HCT116 (cell line): Measurements from ENCODE around the gene EFL1. TPM values are rescaled to one million over a fixed set of nuclear protein-coding genes. Genes with fewer than 3 reads are reported as not detected.

Experiments
- ATAC-seq: fragments of 200-7000 bp; cut with Tn5 transposase; 2 replicates; pipeline ENCODE4 v1.9.1; 2020; ENCODE audit warnings: mild to moderate bottlenecking, moderate library complexity
- BruUV-seq: library from RNA; stranded (reverse); fragments of 400-500 nt; replicated peaks from 2 replicates; lab custom pipeline; 2021; lab: Mats Ljungman, UMichigan
- CTCF ChIA-PET: fragments of 300-600 bp; sonication (Branson Sonifier 250); formaldehyde crosslinking; loops from one replicate; lab custom pipeline; 2021; ENCODE audit warnings: antibody characterized with exemption; lab: Charles Lee
- POLR2A ChIA-PET: fragments of 300-600, 350-600 bp; sonication (Branson Sonifier 250); formaldehyde crosslinking; loops from one replicate; lab custom pipeline; 2021; ENCODE audit warnings: antibody characterized with exemption; lab: Charles Lee
- RAD21 ChIA-PET, 2 experiments: fragments of 300-600 bp; sonication (Branson Sonifier 250); formaldehyde crosslinking; loops; one replicate each; lab custom pipeline; 2023; ENCODE audit warnings: low total read pairs in 2 of 2; ENCODE audit not compliant: uncharacterized antibody in 2 of 2, unreplicated experiment in 2 of 2, low non-redundant PET in 1 of 2; lab: Charles Lee
- DNase-seq: peaks from one replicate; pipeline ENCODE4 v3.0.0-alpha.2; 2010; ENCODE audit warnings: low read depth, low spot score
- H2AFZ ChIP-seq: fragments of 200-600 bp; shearing (Covaris generic), sonication (generic); 2 replicates; pipeline ENCODE4 v1.6.1; 2017; ENCODE audit warnings: low read depth, mixed run types, mixed read lengths, antibody characterized with exemption, low read length; ENCODE audit not compliant: poor library complexity, severe bottlenecking
- H3K27ac ChIP-seq: 2 replicates; pipeline ENCODE4 v1.5.1; 2012; ENCODE audit warnings: low read depth, low read length
- H3K27me3 ChIP-seq: fragments of 200-600 bp; sonication (generic); 2 replicates; pipeline ENCODE4 v1.6.1; 2016; ENCODE audit warnings: mixed run types, low read length, mixed read lengths; ENCODE audit not compliant: insufficient read depth
- H3K36me3 ChIP-seq, 2 experiments: fragments of 200-500 bp in 1 of 2; fragments of 200-600 bp in 1 of 2; sonication (Bioruptor generic) in 1 of 2; sonication (generic) in 1 of 2; 2 replicates each; pipeline versions ENCODE4 v1.5.1 to v1.6.1; 2014 to 2016; ENCODE audit warnings: low read length in 2 of 2, inconsistent platforms in 1 of 2, mixed read lengths in 1 of 2, mixed run types in 1 of 2; ENCODE audit not compliant: insufficient read depth in 2 of 2, control insufficient read depth in 1 of 2
- H3K4me1 ChIP-seq, 2 experiments: fragments of 200-600 bp in 1 of 2; sonication (generic) in 1 of 2; 2 replicates each; pipeline versions ENCODE4 v1.5.1 to v1.6.1; 2012 to 2017; ENCODE audit warnings: low read length in 2 of 2, inconsistent platforms in 1 of 2, mild to moderate bottlenecking in 1 of 2, mixed read lengths in 1 of 2, mixed run types in 1 of 2, moderate library complexity in 1 of 2; ENCODE audit not compliant: insufficient read depth in 2 of 2, control insufficient read depth in 1 of 2
- H3K4me2 ChIP-seq: fragments of 200-600 bp; sonication (generic); 2 replicates; pipeline ENCODE4 v1.6.1; 2017; ENCODE audit warnings: mixed run types, low read length, mixed read lengths
- H3K4me3 ChIP-seq, 2 experiments: fragments of 200-600 bp in 1 of 2; sonication (generic) in 1 of 2; replicated peaks in 1 of 2; 2 replicates each; pipeline ENCODE4 v1.5.1; 2011 to 2016; ENCODE audit warnings: low read length in 2 of 2, control low read depth in 1 of 2, low read depth in 1 of 2, mild to moderate bottlenecking in 1 of 2, mixed read lengths in 1 of 2, mixed run types in 1 of 2
- H3K79me2 ChIP-seq: fragments of 200-600 bp; sonication (generic); 2 replicates; pipeline ENCODE4 v1.6.1; 2017; ENCODE audit warnings: mild to moderate bottlenecking, mixed run types, low read length, moderate library complexity, mixed read lengths; ENCODE audit not compliant: insufficient read depth
- H3K9ac ChIP-seq: fragments of 200-600 bp; sonication (generic); 2 replicates; pipeline ENCODE4 v1.6.1; 2016; ENCODE audit warnings: low read length, mixed read lengths
- H3K9me2 ChIP-seq: fragments of 200-600 bp; sonication (generic), shearing (Covaris generic); 2 replicates; pipeline ENCODE4 v1.6.1; 2017; ENCODE audit warnings: mixed run types, mild to moderate bottlenecking, moderate library complexity; ENCODE audit not compliant: insufficient read depth
- H3K9me3 ChIP-seq, 2 experiments: fragments of 200-500 bp in 1 of 2; fragments of 200-600 bp in 1 of 2; sonication (Bioruptor generic) in 1 of 2; sonication (generic) in 1 of 2; 2 replicates each; pipeline ENCODE4 v1.6.1; 2014 to 2017; ENCODE audit warnings: low read length in 2 of 2, mixed read lengths in 2 of 2, inconsistent platforms in 1 of 2, low read depth in 1 of 2, mild to moderate bottlenecking in 1 of 2, mixed run types in 1 of 2, moderate library complexity in 1 of 2; ENCODE audit not compliant: control insufficient read depth in 1 of 2, insufficient read depth in 1 of 2
- H4K20me1 ChIP-seq: fragments of 200-600 bp; sonication (generic), shearing (Covaris generic); 2 replicates; pipeline ENCODE4 v1.6.1; 2017; ENCODE audit warnings: mixed run types, mild to moderate bottlenecking, moderate library complexity; ENCODE audit not compliant: insufficient read depth
- ELF1 ChIP-seq: IDR thresholded peaks from 2 replicates; pipeline ENCODE4 v1.6.1; 2012; ENCODE audit warnings: low read depth, borderline replicate concordance
- EZH2phosphoT487 ChIP-seq: fragments of 200-600 bp; IDR thresholded peaks from 2 replicates; pipeline ENCODE4 v1.6.1; 2018; ENCODE audit warnings: antibody characterized with exemption, borderline replicate concordance
- FOSL1 ChIP-seq: IDR thresholded peaks from 2 replicates; pipeline ENCODE4 v1.6.1; 2012; ENCODE audit warnings: low read depth
- MAX ChIP-seq: IDR thresholded peaks from 2 replicates; pipeline ENCODE4 v1.6.1; 2012
- POLR2A ChIP-seq: IDR thresholded peaks from 2 replicates; pipeline ENCODE4 v1.7.0; 2011; ENCODE audit warnings: borderline replicate concordance; ENCODE audit not compliant: insufficient read depth, insufficient read length; ENCODE audit errors: extremely low read depth
- REST ChIP-seq: IDR thresholded peaks from 2 replicates; pipeline ENCODE4 v1.6.1; 2012; ENCODE audit warnings: low read depth
- SP1 ChIP-seq: IDR thresholded peaks from 2 replicates; pipeline ENCODE4 v1.6.1; 2012; ENCODE audit warnings: low read depth
- SRF ChIP-seq: IDR thresholded peaks from 2 replicates; pipeline ENCODE4 v1.6.1; 2012; ENCODE audit warnings: low read depth
- YY1 ChIP-seq: IDR thresholded peaks from 2 replicates; pipeline ENCODE4 v1.6.1; 2011; ENCODE audit warnings: low read length, low read depth, moderate library complexity, mild to moderate bottlenecking; ENCODE audit not compliant: insufficient replicate concordance; ENCODE audit errors: extremely low read depth
- ZFX ChIP-seq: fragments of 450-650 bp; IDR thresholded peaks from 2 replicates; pipeline ENCODE4 v1.6.1; 2017
- intact Hi-C: fragments of 100-400 bp; cut with micrococcal nuclease; formaldehyde crosslinking; loops from 2 replicates; pipeline ENCODE4 v1.10.0; 2022
- total RNA-seq: library from RNA; stranded (reverse); gene quantifications from one replicate; pipeline ENCODE4 v1.2.1, GENCODE V29; 2021; ENCODE audit not compliant: unreplicated experiment

Gene EFL1
- total RNA-seq, 1 experiment from 2014 or later, result 12.7 TPM

GRCh38 chr15:82298520-82298919 is 36.0 kb upstream of the EFL1 start:
- ChIA-PET POLR2A (no interaction called here), CTCF (no interaction called here), RAD21 (no interaction called here)
- Histone ChIP-seq H3K36me3 (no peaks in the 10 kb centered on the region), H3K4me1 (no peaks in the 10 kb centered on the region), H4K20me1 (no peaks in the 10 kb centered on the region), H2AFZ (no peak overlapping the region), H3K9me2 (no peaks in the 10 kb centered on the region), H3K27me3 (no peaks in the 10 kb centered on the region), H3K4me3 (no peak overlapping the region), H3K9me3 (no peaks in the 10 kb centered on the region), H3K4me2 (no peak overlapping the region), H3K79me2 (no peaks in the 10 kb centered on the region), H3K27ac (no peak overlapping the region)
- intact Hi-C loops, result no loop called here
- ATAC-seq, result no peak
- DNase-seq, result no peak
- no TSS peak for BruUV-seq
- TF ChIP-seq ELF1 (no peak), POLR2A (no peak), YY1 (no peak)
- TF ChIP-seq, all 23 proteins: peak for 0
- no peak overlapping the region for H3K9ac ChIP-seq

GRCh38 chr15:82298032-82298431 is 35.5 kb upstream of the EFL1 start:
- no peak overlapping the region for H2AFZ ChIP-seq
- TF ChIP-seq EZH2phosphoT487 (no peak), YY1 (no peak), FOSL1 (no peak), ZFX (no peak), SRF (no peak), SP1 (no peak), MAX (no peak), REST (no peak)

More at GRCh38 chr15:82298032-82298431, 35.5 kb upstream of the EFL1 start:
- Histone ChIP-seq H3K9me2 (no peaks in the 10 kb centered on the region), H3K4me3 (no peak overlapping the region), H3K27me3 (no peaks in the 10 kb centered on the region), H3K9me3 (no peaks in the 10 kb centered on the region), H4K20me1 (no peaks in the 10 kb centered on the region), H3K4me1 (no peaks in the 10 kb centered on the region), H3K4me2 (no peak overlapping the region), H3K36me3 (no peaks in the 10 kb centered on the region), H3K27ac (no peak overlapping the region), H3K9ac (no peak overlapping the region), H3K79me2 (no peaks in the 10 kb centered on the region)
- ChIA-PET POLR2A (no interaction called here), RAD21 (no interaction called here), CTCF (no interaction called here)
- BruUV-seq, result no TSS peak
- ATAC-seq, result no peak
- DNase-seq, result no peak
- intact Hi-C loops, result no loop called here
